HG03460 (cell line): ENCODE data around the gene ST8SIA5.

ENCODE experiments used
- ATAC-seq: cut with Tn5 transposase; IDR thresholded peaks from one replicate; pipeline ENCODE4 v1.9.1; 2021; ENCODE audit not compliant: unreplicated experiment

ST8SIA5 gene

DNA sequence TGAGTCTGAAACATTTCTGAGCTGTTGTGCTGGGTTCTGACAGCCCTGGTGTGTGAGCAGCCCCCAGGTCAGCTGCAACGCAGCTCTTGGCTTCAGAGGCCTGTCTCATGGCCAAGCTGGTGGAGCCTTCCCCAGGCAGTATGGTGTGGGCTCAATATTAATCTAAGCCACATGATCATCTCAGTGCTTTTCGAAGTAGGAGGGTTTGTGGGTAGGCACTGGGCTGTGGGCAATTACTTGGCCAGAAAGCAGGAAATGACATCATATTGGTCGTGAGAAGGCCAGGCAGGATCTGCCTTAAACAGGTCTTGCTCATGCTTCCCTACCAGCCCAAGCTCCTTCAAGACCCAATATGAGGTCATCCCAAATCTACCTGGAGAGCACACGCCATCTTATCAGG lies 126.7 kb downstream of the ST8SIA5 start:
- ATAC-seq = no peak

DNA sequence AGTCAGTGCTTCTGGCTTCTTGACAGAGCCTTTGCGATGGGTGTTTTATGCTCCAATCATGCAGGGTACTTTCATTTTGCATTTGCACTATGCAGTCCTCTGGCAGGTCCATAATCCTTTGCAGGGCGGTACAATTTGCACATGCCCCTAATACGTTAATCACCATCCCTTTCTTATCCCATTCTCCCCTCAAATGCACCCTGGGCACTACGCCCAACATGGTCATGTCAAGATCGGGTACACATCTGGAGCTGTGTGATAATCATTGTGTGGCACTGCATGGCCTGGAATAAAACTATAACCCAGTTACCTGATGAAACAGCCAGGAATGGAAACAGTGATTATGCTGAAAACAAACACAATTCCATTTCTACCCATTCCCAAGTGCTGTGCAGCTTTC lies 127.5 kb downstream of the ST8SIA5 start:
- ATAC-seq = no peak

DNA sequence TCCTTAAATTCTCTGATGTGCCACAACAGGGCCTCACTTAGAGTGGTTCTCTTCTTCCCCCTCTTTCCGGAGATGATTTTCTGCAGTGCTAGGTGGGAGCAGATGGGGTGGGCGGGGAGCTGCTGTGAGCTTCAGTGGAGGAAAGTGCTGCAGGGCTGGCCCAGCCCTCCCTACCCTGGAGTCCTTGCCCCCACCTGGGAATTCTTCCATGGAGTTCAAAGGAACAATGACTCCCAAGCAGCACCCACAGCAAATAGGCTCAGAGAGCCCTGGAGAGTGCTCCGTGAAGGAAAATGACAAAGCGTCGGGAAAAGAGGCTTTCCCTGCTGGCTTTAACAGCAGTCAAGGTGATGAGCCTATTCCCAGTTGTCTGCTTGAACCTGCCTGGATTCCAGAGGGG lies 128.6 kb downstream of the ST8SIA5 start:
- no peak for ATAC-seq

DNA sequence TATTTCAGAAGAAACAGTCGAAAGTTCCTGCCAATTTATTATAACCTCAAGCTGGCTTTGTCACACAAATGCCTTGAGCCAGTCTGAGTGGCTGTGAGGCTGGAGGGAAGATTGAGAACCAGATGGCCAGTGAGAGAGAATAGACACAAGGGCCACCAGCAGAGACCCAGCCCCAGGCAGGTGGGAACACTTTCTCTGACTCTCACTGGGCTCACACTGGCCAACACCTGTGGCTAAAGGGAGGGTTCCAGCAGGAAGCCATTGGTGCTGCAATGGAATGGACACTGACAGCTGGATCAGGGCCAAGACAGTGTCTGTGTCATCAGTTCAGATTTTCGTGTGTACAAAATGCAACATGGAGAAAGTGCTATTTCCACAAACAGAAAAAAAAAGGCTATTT lies 129.7 kb downstream of the ST8SIA5 start:
- no peak for ATAC-seq

DNA sequence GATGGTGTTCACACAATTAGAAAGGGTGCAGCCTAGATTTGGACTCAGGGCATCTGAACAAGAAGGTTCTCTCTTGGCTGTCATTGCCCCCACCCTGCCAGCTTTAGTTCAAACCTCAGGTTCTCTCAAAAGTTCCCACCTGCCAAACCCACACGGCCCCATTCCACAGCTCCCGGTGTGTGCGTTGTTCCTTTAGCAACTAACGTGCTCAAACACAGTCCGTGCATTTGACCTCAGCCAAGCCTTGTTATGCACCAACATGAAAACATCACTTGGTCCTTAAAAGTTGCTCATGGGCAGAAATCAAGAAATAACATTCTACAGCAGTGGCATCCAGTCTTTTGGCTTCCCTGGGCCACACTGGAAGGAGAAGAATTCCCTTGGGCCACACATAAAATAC lies 131.8 kb downstream of the ST8SIA5 start:
- ATAC-seq = no peak

DNA sequence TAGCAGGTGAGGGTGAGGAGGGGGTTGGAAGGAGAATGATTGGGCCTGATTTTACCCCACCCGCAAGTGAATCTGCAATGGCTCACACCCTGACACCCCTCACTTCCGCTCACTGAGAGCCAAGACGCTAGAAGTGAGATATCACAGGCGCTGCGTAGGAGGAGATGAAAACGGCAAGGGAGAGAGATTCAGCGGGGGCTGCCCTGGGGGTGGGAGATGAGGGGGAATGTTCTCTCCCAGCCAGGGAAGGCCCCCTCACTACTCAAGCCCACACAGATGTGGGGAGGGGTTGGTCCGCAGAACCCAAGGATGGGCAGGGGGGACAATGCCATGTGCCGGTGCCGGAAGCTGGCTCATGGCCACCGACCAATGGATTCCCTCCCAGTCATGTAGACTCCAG lies 132.7 kb downstream of the ST8SIA5 start:
- ATAC-seq = no peak

DNA sequence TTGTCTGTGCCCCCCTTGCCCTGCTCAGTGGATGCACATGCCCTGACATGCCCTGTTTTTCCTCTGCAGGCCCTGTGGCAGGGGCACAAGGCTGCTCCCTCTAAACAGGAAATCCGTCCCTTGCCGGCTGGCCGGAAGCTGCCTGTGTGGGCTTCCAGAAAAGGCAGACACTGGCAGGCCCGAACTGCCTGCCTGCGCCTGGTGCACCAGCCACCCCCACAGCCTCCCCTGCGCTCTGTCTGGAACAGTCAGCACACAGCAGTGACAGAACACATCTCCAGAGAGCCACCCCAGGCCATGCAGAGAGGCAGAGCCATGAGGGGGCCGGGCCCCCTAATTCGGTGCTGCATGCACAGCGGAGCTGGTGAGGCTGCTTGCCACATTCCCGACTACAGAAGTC lies 133.3 kb downstream of the ST8SIA5 start:
- ATAC-seq = no peak

DNA sequence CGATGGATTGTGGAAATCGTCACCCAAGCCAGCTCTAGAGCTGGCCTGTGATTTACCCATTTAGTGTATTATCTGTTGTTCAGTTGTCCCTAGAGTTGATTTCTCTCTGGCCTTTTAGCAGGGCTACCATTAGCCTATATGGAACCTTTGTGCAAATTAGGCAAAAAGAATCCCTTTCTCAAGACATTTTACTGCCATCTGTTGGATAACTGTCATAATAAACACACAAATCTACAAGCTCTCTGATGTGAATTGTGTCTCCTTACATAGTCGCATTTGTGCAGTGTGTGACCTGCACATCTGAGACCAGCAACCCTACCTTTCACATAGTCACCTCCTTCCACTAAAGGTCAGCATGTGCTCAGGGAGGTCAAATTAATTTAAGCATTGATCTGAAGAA lies 133.9 kb downstream of the ST8SIA5 start:
- ATAC-seq = no peak

DNA sequence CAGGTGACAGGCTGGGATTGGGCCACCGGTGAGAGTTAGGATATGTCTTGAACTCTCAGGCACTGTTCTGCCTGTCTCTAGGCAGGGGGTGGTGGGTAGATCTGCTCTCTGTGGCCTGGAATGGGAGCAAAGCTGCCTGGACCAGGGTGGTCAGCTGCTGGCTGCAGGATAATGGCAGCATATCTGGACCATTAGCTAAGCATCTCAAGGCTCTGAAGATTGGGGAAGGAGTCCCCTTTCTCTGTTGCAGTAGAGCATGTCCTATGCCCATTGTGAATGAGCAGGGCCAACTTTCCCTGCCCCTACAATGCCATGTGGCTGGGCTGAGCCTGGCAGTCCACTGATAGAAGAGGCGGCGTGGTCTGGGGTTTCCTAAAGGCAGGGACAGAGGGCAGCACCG lies 134.4 kb downstream of the ST8SIA5 start:
- ATAC-seq = no peak

DNA sequence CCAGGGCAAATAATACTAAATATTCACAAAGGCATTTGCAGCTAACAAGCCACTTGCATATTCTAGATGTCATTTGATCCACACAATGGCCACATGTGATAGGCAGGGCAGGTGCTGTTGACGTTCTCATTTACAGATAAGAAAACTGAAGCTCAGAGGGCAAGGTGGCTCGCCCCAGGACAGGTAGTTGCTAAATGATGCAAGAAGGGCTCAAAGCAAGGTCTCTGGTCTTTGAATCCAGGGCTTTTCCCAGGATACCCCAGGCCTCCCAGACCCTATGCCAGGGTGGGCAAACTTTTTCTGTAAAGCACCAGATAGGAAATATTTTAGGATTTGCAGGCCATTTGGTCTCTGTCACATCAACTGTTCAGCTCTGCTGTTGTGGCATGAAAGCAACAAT lies 135.0 kb downstream of the ST8SIA5 start:
- no peak for ATAC-seq

DNA sequence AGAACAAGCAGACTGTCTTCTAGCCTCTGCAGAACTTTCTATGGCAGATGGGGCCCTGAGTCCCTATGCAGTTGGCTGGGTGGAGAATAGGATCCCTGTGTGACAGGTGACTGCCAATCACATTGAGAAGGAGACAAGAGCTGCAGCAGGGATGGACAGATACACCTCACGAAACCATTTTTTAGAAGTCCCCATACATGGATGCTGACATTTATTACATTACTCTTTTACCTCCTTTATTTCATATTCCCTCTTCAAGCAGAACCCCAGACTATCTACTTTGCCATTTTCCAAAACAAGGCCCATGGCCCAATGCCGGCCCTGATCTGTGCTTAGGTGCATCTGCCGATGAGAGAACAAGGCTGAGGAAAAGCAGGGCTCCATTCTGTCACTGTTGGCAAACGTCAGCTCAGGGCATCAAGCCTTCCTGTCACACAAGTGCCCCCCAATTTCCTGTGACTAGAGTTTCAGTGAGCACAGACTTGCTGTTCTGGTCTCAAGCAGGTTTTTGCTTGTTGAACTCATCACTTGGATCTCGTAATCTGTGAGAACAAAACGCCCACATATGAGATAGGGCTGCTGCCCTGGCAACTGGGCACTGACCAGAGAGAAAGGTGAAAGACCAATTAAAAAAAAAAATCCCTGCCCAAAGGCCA lies 135.6 kb downstream of the ST8SIA5 start:
- ATAC-seq = no peak

DNA sequence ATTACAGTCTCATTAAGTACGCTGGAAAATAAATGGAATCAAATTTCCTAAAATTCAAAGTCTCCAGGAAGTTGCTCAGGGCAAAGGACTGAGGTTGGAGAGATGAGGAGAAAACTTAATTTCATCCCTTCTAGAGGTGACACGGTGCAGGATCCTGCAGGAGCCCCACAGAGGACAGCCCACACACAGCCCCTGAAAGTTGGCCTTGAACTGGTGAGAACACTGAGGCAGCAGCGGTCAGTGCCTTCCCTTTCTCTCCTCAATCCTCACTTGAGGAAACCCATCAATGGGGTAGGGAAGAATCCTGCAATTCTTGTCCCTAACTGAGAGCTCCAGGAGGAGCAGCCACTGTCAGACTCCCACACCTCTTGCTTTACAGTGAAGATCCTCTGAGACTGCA lies 137.3 kb downstream of the ST8SIA5 start:
- no peak for ATAC-seq
